ENCODE data around the gene DGKH. TPM values are rescaled to one million over a fixed set of nuclear protein-coding genes. Genes with fewer than 3 reads are reported as not detected.
A peak's percentile ranks its signal among the peaks of the same experiment; 100 is the strongest.

The DGKH gene
- total RNA-seq, 1 experiment from 2014 or later: 9.2 TPM

DNA sequence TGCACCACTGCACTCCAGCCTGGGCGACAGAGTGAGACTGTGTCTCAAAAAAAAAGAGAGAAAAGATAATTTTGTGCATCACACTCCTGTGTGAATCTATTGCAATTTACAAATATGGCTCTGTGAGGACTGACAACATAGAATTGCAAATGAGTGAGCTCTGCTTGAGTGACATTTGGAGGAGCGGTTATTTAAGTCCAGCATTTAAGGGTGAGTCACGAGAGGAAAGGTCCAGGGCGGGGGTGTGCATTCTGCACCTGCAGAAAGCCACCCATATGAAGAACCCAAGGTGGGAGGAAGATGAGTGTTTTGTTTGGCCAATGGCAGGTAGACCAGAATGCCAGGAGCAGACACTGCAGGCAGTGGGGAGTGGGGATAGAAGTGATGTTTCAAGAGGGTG is 58.5 kb downstream of the DGKH start:
- Histone ChIP-seq H3K9me2 (ENCODE audit: insufficient read depth) (no peaks in the 10 kb centered on the region), H4K20me1 (ENCODE audit: insufficient read depth) (no peaks in the 10 kb centered on the region), H3K36me3 (ENCODE audit: control insufficient read depth in 1 of 2, insufficient read depth in 2 of 2, low read length in 2 of 2) (no peaks in the 10 kb centered on the region), H3K79me2 (ENCODE audit: insufficient read depth, low read length) (no peaks in the 10 kb centered on the region), H3K27ac (ENCODE audit: low read depth, low read length) (no peak overlapping the region; the same call in 1 of the 2 replicates), H3K9ac (ENCODE audit: low read length) (no peak overlapping the region), H3K4me2 (ENCODE audit: low read length) (peak overlapping the region; percentile 56), H2AFZ (ENCODE audit: low read depth, low read length, poor library complexity, severe bottlenecking) (no peak overlapping the region), H3K27me3 (ENCODE audit: insufficient read depth, low read length) (no peaks in the 10 kb centered on the region), H3K4me3 (replicated peaks in 1 of 2; ENCODE audit: low read depth in 1 of 2, low read length in 2 of 2) (no peak overlapping the region), H3K9me3 (ENCODE audit: control insufficient read depth in 1 of 2, insufficient read depth in 1 of 2, low read depth in 1 of 2, low read length in 2 of 2) (no peaks in the 10 kb centered on the region; a peak in 1 of 4 replicates), H3K4me1 (ENCODE audit: control insufficient read depth in 1 of 2, insufficient read depth in 2 of 2, low read length in 2 of 2) (peaks cover 17 to 33% of the 10 kb centered on the region in 2 experiments)
- intact Hi-C loops (cut with micrococcal nuclease): loop anchor here (2.0 to 5.0 kb wide), 3 partner anchors 60 to 1045 kb away; partner anchors contain the start of genes DGKH and WBP4
- ATAC-seq (no peak), DNase-seq (ENCODE audit: low read depth, low spot score) (no peak)
- RAD21 ChIA-PET (ENCODE audit: low non-redundant PET in 1 of 2, low total read pairs in 2 of 2, uncharacterized antibody in 2 of 2, unreplicated experiment in 2 of 2): no interaction called here
- POLR2A ChIA-PET: no interaction called here
- CTCF ChIA-PET: interaction anchor here (1.3 kb wide), 1 partner anchor 454 kb away, joined by 4 read pairs; no protein-coding TSS in a partner anchor
- no TSS peak for BruUV-seq (replicated peaks)
- no peak for TF ChIP-seq YY1 (IDR thresholded peaks at IDR 0.05; ENCODE audit: extremely low read depth, insufficient replicate concordance, low read depth, low read length)
- TF ChIP-seq, protein P1, sequence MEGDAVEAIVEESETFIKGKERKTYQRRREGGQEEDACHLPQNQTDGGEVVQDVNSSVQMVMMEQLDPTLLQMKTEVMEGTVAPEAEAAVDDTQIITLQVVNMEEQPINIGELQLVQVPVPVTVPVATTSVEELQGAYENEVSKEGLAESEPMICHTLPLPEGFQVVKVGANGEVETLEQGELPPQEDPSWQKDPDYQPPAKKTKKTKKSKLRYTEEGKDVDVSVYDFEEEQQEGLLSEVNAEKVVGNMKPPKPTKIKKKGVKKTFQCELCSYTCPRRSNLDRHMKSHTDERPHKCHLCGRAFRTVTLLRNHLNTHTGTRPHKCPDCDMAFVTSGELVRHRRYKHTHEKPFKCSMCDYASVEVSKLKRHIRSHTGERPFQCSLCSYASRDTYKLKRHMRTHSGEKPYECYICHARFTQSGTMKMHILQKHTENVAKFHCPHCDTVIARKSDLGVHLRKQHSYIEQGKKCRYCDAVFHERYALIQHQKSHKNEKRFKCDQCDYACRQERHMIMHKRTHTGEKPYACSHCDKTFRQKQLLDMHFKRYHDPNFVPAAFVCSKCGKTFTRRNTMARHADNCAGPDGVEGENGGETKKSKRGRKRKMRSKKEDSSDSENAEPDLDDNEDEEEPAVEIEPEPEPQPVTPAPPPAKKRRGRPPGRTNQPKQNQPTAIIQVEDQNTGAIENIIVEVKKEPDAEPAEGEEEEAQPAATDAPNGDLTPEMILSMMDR (IDR thresholded peaks at IDR 0.05 in 2 of 3, conservative IDR thresholded peaks at IDR 0.05 in 1 of 3; ENCODE audit: borderline replicate concordance in 1 of 3, insufficient read depth in 1 of 3, low read depth in 2 of 3, low read length in 2 of 3): no peak
- no peak for TF ChIP-seq FOSL1 (IDR thresholded peaks at IDR 0.05; ENCODE audit: low read depth)
- TF ChIP-seq EGR1 (IDR thresholded peaks at IDR 0.05; ENCODE audit: low read depth): no peak
- no peak for TF ChIP-seq CEBPB (IDR thresholded peaks at IDR 0.05; ENCODE audit: low read depth)
- TF ChIP-seq SIN3A (IDR thresholded peaks at IDR 0.05; ENCODE audit: low read depth): no peak
- TF ChIP-seq, protein P2, sequence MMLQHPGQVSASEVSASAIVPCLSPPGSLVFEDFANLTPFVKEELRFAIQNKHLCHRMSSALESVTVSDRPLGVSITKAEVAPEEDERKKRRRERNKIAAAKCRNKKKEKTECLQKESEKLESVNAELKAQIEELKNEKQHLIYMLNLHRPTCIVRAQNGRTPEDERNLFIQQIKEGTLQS (IDR thresholded peaks at IDR 0.05): no peak
- TF ChIP-seq RAD21 (IDR thresholded peaks at IDR 0.05; ENCODE audit: low read depth): no peak
- TF ChIP-seq, protein P3, sequence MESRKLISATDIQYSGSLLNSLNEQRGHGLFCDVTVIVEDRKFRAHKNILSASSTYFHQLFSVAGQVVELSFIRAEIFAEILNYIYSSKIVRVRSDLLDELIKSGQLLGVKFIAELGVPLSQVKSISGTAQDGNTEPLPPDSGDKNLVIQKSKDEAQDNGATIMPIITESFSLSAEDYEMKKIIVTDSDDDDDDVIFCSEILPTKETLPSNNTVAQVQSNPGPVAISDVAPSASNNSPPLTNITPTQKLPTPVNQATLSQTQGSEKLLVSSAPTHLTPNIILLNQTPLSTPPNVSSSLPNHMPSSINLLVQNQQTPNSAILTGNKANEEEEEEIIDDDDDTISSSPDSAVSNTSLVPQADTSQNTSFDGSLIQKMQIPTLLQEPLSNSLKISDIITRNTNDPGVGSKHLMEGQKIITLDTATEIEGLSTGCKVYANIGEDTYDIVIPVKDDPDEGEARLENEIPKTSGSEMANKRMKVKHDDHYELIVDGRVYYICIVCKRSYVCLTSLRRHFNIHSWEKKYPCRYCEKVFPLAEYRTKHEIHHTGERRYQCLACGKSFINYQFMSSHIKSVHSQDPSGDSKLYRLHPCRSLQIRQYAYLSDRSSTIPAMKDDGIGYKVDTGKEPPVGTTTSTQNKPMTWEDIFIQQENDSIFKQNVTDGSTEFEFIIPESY (IDR thresholded peaks at IDR 0.05; ENCODE audit: extremely low read depth, insufficient replicate concordance, low read length): no peak
- no peak for TF ChIP-seq POLR2AphosphoS5 (IDR thresholded peaks at IDR 0.05; ENCODE audit: low read depth, low read length)

Data from HCT116 (cell line).